NK-92 treated with Interleukin-12 subunit alpha and Interleukin-12 subunit beta, amount 100 ng/mL, for 24 hours (cell line): ENCODE results near the gene ARRDC4.

Experiments
- DNase-seq: peaks from one replicate; lab custom pipeline; 2025; lab: John Stamatoyannopoulos, UW

ARRDC4 gene, protein sequence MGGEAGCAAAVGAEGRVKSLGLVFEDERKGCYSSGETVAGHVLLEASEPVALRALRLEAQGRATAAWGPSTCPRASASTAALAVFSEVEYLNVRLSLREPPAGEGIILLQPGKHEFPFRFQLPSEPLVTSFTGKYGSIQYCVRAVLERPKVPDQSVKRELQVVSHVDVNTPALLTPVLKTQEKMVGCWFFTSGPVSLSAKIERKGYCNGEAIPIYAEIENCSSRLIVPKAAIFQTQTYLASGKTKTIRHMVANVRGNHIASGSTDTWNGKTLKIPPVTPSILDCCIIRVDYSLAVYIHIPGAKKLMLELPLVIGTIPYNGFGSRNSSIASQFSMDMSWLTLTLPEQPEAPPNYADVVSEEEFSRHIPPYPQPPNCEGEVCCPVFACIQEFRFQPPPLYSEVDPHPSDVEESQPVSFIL

DNA sequence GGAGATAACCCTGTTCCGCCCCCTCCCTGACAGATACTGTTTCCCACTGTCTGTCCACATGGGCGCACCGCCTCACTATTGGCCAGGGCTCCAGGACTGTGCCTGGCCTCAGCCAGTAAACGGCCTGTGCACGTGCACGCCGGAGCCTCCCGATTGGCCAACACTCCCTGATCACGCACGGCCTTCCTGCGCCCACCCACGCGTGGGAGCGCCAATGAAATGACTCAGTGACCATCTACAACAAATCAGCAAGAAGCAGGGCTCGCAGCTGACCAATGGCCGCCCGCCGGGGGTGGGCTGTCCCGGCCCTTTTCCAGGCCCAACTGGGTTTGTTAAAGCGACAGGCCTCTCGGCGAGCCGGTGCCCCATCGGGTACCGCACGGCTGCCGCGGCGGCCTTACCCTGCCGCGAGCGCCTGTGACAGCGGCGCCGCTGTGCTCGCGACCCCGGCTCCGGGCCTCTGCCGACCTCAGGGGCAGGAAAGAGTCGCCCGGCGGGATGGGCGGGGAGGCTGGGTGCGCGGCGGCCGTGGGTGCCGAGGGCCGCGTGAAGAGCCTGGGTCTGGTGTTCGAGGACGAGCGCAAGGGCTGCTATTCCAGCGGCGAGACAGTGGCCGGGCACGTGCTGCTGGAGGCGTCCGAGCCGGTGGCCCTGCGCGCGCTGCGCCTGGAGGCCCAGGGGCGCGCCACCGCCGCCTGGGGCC, at the start of gene ARRDC4:
Gene ARRDC4, plus strand, starts transcription at position 340 of the 703 bp plus-strand sequence. Its CDS starts 159 bp downstream, at position 499.
- DNase-seq: no peak

DNA sequence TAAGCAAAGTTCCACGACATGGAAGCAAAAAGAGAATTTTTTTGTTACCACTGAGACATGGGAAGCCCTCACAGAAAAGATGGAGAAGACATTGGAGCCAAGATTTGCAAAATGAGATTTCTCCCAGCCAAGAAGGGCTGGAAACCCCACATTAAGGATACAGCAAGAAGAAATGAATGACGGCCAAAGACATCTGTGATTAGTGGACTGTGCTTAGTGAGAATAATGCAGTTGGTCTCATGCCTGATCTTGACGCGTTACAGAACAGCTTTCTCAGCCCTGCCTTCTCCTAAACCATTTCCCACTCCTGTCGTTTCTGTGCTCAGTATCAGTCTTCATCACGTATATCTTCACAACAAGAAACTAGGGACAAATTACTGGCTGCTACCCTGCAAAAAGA, 45.8 kb upstream of the ARRDC4 start:
- DNase-seq: no peak

DNA sequence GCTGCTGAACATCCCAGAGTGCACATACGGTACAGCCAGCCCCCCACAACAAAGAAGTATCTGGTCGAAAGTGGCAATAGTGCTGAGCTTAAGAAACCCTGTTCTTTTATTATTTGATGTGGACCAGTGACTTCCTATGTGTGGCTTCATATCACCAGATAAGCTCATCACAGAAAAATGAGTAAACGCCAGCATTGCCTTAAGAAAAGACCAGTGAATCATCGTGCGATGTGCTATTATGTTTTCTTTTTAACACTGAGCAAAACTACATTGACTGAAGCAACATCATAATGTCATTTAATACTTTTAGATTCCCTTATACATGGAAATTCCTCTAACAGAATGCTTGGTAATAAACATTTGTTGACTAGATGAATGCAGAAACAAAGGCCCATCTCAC, 45.2 kb upstream of the ARRDC4 start:
- no peak for DNase-seq

DNA sequence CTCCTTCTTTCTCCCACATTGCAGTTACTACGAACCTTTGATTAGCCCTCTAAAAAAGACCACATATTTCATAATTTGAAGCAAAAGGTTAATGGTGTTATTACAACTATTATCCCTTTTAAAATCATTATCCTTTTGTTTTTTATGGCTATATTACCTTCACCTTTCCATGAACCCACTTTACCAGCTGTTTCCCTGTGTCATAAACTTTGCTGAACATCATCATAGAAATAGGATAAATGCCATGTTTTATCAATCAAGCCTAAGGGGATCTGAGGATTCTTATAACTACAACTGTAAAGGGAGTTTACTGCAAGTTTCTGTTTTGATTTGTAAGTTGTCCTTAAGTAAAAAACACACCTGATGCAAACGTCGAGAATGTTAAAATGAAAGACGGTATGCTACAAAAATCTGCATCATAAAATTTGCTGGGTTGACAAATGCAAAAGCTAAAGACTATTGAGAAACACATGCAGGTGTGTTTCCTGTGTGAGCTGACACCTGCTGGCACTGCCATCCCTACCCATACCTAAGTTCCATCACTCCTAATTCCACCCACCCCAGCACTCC, 39.1 kb upstream of the ARRDC4 start:
- DNase-seq: no peak

DNA sequence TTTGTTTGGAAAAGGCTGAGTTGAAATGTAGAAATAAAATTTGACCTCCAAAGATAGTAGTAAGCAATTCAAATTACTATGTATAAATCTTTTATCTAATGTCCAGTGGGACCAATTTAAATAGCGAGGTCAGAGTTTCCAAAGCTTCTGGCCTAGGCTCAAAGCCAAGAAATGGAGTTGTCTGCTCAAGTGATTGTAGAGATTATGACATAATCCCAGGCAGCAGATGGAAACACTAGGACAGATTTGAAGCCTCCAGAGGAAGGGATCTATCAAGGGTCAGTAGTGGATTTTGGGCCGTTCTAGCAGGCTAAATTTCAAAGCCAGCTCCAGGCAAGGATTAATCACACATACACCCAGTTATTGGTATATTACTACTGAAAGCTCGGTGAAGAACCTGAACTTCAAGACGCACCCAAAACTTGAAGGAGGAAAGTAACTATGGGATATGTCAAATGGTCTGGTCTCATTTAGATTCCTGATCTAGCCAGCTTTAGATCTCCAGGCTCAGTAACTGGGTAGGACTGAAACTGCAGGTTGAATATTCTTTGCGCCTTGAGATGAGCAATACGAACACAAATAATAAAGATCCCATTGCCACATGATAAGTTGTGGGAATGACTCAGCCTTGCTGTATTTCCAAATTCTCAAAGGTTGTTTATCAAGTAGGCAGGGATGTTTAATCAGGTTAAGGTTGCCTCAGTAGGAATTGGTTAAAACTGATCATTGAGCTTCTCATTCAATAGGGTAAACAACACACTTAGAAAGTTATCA, 30.9 kb upstream of the ARRDC4 start:
- no peak for DNase-seq

DNA sequence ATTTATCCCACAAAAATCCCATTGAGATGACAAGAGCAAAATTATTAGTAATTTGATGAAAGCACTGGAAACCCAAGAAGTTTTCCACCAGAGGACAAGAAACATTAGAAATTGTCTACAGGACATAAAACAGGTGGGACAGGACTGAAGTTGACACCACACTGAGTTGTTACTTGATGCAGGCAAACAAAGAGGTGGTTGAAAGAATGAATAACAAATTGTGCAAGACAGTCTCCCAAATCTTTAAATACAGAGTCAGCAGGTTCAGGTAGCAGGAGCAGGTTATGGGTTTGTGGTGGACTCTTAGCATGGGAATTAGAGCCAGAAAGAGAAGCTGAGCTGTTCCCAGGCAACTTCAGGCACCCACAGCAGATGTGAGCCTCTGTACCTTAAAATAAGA, 30.3 kb upstream of the ARRDC4 start:
- DNase-seq: no peak

DNA sequence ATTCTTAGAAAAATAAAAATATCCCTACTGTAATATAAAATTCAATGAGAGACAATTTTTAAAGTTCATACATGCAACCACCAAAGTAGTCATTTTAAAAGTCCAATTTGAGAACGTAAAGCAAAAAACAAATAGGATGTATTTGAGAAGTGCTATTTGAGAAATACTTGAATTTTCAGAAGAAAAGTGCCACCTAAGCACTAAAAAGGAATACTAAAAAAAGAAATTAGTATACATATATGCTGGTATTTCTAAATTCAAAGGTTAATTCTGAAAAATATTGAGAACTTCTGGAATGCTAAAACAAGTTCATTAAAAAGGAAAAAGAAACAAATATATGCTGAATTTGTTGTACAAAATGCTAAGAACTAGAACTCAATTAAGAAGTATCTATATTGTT, 29.2 kb upstream of the ARRDC4 start:
- no peak for DNase-seq

DNA sequence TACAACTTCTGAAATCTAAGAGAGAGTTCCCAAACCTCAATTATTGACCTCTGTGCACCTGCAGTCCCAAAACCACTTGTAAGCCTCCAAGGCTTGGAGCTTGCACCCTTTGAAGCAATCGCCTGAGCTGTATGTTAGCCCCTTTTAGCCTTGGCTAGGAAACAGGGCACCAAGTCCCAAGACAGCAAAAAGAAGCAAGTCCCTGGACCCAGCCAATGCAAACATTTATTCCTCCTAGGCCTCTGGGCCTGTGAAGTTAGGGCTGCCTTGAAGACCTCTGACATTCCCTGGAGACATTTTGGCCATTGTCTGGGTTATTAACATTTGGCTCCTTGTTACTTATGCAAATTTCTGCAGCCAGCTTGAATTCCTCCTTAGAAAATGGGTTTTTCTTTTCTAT, 26.9 kb upstream of the ARRDC4 start:
- DNase-seq: no peak

DNA sequence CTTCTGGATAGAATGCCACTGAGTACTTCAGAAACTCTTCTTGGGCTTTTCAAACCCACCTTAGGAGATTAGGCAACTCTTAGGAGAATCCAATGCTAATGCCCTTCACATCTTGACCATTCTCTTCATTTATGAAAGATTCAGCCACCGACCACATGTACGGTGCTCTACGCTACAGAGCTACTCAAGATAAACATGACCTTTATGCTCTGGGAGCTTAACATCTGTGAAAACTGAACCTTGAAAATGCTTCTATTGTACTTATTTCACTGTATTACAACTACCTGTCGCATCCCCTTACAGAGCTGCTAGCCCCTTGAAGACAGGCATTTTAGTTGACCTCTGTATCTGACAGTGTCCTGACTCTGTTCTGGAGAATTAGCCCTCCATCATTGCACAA, 19.5 kb upstream of the ARRDC4 start:
- no peak for DNase-seq

DNA sequence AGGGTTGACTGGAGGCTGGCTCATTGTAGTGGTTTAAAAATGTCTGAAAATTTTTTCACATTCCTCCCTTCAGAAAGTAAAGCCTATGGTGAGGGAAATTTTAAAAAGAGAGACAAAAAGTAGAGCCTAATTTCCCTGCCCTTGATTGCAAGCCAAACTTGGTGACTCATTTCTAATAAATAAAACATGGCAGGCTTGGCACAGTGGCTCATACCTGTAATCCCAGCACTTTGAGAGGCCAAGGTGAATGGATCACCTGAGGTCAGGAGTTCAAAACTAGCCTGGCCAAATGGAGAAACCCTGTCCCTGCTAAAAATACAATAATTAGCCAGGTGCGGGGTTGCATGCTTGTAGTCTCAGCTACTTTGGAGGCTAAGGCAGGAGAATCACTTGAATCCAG, 18.9 kb upstream of the ARRDC4 start:
- no peak for DNase-seq

DNA sequence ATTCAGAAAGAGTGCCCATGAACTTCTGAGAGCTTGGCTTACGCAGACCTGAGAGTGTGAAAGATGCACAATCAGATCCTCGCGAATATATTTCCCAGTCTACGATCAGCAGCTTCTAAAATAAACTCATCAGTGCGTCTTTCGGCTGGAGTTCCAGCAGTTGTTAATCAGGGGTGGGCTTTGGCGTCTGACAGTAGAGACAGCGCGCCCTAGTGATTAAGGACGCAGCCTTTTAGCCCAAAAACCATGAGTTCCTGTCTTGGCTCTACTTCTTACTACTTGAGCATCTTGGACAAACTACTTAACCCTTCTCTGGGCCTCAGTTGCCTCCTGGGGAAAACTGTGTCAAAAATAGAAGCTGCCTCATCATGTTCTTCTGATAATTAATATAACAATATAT, 15.8 kb upstream of the ARRDC4 start:
- DNase-seq: no peak

DNA sequence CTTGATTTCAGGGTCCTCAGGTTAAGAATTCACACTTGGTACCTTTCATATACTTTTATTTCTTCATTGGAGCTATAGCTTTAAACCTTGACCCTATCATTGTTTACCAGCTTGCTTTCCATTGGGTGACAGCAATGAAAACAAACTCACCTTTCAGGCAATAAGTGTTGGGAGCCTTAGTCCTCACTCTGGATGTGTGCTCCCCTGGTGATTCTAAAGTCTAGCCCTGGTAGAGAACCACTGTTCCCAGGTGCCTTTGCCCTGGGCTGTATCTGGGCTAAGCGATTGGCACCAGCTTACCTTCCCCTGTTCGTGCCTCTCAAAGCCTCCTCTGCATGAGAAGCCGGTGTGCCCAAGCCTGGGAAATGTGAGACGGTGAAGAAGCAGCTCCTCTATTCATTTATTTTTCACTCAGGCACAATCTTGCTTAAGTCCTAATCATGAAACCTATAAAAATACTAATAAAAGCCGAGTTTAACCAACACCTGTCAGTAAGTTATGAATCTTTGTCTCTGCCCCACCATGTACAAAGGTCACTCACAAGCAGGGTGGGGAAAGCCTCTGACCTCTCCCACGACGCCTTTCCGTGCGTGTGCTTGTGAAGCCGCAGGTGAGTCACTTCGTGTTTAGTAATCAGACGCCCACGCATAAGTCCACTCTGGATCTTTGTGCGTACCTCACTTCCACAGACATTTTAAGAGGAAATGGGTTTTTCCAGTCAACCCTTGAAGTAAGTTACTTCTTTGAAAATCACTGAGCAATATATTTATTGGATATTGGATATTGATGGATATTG, 12.8 kb upstream of the ARRDC4 start:
- DNase-seq: no peak

DNA sequence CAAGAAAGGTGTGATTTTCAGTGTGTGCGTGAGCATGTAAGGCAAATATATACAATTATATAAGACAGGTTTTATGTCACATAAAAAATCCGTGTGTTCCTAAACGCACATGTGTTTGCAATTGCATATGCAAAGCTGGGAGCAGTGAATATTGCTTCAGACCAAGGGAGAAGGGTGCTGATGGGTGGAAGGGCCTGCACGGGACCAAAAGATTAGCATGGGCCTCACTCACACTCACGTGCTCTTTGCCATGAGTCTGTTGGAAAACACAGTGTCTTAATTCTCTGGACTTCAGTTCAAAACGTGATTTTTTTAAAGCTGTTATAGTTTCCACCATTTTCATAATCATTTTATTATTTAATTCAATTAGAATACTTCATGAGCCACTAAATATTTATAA, 7.2 kb upstream of the ARRDC4 start:
- no peak for DNase-seq

DNA sequence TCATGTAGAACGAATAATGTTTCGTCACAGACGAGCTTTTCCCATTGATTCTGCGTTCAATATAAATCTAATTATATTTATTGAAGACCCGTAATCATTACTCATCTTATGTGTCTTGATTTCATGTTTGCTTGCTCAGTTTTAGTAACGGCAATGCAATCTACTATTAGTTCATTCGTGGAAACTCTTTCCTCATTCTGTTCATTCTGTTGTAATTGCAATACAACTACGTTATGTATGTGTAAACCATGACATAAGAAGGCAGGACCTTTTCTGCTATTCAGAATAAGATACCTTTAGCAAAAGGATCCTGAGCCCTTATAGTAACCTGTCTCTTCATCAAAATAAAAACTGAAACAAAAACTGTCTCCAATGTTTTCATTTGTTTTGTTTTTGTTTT, 6.8 kb upstream of the ARRDC4 start:
- DNase-seq: no peak

DNA sequence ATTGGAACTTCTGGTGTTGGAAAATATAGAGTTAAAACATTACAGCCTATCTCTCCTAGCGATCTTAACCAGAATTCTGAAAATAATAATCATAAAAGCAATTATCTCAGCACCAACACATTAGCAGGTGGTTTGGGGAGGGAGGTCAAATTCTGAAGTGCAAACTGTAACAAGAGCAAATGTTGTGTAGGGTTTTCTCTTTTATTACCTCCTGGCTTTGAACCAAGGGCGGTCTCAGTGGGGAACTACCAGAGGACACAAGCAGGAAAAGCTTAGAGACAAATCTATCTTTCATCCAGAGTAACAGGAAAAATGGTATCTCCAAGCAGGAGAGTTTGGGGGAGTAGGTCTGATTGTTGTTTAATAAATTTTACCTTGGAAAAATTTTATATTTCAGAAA, 5.5 kb upstream of the ARRDC4 start:
- DNase-seq: no peak

DNA sequence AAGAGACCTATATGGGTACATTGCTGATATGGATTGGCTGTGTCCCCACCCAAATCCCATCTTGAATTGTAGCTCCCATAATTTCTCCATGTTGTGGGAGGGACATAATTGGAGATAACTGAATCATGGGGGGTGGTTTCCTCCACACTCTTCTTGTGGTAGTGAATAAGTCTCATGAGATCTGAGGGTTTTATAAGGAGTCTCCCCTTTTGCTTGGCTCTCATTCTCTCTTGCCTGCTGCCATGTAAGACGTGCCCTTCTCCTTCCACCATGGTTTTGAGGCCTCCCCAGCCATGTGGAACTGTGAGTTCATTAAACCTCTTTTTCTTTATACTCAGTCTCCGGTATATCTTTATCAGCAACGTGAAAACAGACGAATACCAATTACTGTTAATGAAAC, 5.0 kb upstream of the ARRDC4 start:
- no peak for DNase-seq

DNA sequence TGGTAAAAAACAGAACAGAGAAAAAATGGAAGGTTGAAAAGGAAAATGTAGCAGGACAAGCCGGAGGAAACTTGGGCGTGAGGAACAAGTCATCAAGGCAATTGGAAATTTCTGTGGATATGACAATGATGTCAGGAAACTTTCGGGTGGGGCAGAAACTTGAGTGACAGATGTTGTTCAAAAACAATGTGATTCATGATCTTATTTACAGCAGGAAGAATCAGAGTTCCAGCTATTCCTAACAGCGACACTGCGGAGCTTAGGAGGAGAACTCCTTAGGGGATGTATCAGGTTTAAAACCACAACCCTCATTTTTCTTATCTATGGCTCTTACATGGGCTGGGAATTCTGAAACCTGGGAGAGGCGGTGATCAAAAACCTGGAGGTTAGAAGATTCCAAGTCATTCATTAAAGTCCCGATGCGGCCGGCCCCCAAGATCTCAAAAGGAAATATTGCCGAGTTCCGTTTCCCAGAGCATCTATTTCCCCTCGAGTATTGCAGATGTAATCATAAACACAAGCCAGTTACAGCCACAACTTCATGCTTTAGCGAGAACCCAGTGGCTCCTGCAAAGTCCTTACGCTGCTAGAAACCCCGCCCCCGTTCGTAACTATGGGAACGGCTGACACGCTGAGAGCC, 659 bp upstream of the ARRDC4 start:
- DNase-seq: no peak

DNA sequence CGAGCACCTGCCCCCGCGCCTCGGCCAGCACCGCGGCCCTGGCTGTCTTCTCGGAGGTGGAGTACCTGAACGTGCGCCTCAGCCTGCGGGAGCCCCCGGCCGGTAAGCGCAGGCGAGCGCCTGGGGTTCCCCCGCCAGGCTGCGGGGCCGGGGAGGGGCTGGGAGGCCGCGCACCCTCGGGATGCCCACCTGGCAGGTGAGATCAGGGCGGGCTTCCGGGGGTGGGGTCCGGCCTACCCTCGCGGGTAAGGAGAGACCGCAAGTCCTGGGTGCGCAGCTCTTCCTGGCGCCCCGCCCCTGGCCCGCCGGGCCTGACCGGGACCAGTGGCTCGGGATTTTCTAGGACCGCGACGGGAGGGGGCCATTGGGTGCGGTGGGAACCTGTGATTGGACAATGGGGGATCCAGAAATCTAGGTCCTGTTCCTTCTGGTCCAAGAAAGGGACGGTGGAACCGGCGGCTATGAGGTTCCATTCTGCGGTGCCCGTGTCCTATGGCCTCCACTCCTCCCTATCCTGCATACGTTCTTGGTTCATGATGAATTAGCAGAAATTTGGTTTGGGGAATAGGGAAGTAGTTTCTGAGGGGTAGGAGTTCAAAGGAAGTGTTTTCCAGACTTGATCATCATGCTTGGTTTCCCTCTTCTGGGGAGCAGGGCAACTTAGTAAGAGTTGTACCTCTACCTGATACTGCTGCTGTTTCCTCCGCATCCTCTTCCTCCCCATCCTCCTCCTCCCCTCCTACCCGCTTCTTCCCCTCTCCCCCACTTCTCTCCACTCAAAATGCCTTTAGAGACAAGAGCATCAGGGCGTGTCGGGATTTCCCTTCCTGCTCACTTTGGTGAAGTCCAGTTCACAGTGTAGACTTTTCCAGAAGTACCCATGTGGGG, 808 bp downstream of the ARRDC4 start:
- no peak for DNase-seq

DNA sequence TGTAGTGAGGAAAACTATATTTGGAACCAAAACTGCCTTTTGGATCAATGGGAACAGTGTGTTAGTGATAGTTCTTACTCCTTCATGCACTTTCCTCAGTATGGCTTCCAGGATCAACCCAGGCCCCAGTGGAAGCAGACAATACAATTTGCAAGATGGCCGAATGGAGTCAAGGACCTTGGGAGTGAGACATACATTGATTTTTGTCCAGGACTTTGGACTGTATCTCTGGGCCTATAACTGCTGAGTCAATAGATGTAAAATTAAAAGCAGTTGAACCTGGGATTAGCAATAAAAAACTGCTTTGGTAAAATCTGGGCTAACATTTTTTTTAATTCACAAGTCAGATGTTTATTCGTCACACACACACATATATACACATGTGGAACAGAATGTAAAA, 1.8 kb downstream of the ARRDC4 start:
- DNase-seq: no peak

DNA sequence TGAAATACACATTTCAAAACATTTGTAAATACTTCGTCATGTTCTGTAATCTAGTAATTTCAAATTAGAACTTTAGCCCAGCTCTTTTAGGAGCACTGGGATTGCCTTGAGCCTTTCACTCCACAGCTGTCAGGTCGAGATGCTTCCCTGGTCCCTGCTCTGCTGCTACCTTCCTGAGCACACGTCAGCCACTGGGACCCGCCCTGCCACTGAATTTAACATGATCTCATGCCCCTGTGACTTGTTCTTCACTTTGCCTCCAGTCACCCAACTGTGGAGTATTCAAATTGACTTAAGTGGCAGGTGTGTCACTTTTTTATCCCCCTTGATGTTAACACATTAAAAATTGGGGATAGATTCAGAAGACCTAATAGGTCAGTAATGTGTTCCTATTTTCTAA, 3.3 kb downstream of the ARRDC4 start:
- DNase-seq: no peak
